GM18861 (cell line): ENCODE results near the gene GHR.

Experiments used
- ATAC-seq: cut with Tn5 transposase; IDR thresholded peaks from one replicate; pipeline ENCODE4 v1.9.1; 2021; ENCODE audit not compliant: unreplicated experiment

Gene GHR

DNA sequence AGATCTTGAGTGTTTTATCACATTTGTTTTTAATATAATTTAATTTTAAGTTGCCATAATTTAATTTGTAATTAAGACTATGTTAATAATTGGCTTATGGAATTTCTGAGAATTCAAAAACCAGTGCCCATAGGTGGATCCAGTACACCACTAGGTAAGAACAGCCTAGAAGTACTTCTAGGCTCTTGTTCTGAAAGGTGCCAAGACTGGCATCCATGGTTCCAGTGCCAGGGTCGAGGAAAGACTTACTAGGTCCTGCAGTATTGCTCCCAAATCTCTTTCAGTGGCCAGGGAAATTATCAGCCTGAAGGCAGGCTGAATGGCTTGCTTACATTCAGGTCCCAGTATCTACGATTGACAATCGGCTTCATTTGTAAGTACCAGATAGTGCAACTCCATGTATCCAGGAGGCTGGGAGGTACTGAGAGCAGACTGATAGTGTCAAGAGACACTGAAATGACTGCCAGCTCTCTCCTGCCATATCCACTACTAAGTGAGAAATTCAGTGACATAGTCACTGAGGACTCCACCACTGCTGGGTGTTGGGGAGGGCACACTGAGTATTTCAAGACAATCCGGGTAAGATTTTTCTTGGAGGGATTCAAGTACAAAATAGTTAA, 174.2 kb downstream of the GHR start:
- ATAC-seq, result no peak

DNA sequence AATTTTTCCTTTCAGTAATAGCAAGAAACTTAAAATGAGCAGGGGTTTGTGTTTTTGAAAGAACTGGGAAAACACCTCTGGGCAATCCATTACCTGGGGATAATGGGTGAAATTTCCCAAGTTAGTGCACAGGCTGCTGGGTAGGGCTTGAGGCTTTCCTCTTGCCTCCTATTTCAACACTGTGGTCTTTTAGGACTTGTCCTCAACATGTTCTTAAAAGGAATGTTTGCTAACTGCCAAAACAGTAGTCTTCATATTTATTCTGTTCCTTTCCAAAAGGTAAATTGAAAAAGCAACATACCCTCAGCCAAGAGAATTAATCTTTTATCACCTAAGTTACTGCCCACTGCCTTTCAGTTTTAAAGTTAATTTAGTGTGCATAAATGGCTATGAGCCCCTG, 175.1 kb downstream of the GHR start:
- ATAC-seq, result no peak

DNA sequence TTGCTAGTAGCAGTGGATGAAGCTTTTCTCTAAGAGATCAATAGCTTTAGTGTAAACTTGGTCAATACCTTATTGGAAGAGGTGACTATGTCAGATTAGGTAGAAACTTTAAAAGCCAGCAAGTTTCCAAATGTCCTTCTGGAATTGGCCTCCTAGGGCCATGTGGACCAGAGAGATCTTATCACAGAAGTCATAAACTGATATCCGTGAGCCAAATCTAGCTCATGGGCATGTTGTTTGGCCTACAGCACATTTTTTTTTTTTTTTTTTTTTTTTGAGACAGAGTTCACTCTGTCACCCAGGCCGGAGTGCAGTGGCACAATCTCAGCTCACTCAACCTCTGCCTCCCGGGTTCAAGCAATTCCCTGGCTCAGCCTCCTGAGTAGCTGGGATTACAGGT, 175.9 kb downstream of the GHR start:
- ATAC-seq, result no peak

DNA sequence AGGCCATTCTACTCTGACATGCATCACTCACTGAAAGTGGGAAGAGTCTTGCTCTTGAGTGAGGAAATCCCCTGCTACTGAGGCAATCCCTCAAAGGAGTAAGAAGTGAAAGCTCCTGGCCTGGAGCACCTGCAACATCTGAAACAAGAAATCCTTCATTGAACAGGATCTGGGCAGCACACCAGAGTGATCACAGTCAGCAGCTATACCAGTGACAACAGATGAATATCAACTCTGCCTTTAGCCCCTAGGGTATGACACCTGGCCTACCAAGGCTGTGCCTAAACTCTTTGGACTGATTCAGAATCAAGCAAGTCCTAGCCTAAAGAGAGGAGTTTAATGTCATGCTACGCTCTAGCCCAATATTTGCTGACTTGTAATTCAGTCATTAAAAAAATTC, 177.2 kb downstream of the GHR start:
- ATAC-seq, result no peak

DNA sequence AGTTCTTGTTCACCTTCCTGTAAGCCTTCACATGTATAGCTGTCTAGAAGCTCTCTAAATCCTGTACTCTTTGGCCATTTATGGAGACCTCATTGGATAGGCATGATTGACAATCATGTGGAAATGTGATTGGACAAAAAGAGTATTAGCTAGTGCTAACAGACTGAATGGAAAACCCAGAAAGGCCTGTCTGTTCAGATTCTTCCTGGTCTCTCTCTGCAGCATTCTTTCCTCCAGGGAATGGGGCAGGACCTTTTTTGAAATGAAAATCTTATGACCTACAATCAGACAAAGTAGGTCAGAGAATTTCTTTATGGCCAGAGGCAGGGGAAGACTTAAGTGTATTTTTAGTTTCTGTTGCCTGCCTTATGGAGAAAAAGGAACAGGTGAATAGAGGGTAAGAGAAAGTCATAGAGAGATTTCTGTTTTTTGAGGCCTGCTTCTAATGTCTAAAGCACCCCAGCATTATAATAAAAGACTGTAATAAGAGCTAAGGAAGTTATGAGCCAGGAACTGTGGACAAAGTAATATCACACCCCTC, 181.0 kb downstream of the GHR start:
- ATAC-seq, result no peak

DNA sequence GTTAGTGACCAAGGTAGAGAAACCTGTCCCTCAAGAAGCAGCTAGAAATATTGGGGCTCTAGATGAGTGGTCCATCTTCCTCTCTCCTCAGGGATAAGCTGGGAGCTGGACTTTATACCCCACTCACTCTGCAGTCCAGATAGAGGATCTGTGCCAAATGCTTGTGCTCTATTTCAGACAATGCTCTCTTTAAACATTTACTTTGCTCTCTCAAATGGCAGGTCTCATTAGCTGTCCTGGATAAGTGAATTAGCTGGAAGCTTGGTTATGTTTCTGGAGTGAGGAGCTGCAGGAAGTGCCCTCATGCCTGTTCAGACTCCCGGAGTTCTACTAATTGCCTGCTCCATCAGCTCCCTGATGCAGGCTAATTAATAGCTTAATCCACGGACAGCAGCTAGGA, 182.3 kb downstream of the GHR start:
- ATAC-seq, result no peak

DNA sequence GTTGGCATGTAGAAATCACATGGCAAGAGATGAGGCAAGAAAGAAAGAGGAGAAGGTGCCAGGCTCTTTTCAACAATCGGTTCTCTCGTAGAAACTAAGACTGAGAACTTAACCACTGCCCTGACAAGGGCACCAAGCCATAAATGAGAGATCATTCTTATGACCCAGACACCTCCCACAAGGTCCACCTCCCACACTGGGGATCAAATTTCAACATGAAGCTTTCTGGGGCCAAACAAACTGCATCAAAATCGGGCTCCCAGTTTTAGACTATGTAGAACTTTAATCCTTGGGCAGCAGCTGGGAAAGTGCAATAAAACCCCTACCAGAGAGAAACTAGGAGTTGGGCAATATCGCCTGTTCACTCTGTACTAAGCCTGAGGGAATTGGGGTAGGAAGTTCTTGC, 183.2 kb downstream of the GHR start:
- no peak for ATAC-seq

DNA sequence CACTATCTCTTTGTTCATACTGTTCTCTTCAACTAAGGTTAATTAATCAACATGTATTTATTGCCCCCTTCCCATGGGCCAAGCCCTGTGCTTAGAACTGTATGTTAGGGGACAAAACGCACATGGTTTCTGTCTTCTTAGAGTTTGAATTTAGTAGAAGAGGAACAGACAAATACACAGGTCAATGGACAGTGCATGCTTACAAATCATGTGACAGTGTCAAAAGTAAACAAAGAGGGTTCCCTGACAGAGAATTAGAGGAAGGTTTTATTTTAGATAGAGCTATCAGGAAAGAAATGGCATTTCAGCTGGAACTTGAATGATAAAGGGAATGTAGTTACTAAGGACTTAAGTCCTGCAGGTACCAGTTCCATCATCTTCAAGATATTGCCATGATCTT, 188.2 kb downstream of the GHR start:
- ATAC-seq, result no peak

DNA sequence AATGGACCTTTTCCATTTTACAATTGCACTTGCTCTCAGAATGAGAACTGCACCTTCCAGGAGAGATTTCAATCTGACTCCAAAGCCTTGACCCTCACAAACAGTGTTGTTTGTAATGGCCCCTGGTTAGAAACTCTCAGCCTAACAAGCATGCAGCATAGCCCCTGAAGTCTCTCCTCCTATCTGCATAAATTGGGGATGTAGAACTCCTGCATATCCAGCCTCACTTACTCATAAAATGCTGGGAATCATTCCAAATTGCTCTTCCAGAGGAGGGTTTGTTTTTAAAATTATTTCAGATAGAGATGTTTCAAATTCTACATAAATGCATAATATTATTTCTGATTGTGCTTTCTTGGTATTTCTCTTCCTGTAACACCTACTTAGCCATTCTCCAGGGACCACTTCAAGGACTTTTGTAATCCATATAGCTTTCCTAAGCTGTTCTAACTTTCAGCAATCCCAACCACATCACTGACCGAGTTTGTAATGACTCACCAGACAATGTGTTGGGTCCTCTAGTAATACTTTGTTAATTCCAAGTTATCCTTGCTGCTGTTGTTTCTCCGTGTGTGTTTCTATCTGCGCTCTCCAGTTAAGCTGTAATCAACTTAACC, 189.6 kb downstream of the GHR start:
- ATAC-seq, result no peak

DNA sequence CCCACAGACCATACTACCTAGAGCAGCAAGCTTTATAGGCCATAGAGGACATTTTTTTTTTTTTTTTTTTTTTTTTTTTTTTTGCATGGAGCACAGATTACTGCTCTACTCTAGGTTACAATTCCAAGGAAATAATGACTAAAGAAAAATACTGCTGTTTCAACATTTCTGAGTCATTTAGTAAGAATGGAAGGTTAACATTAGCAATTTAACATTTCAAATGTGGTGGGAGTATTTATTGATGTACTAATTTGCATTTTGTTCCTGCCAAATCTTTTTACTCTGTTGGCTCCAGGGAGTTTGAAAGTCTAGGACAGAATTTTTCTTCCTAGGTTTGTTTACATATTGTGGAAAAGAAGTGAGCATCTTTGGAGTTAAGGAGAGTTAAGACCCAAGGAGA, 191.3 kb downstream of the GHR start:
- ATAC-seq, result no peak

DNA sequence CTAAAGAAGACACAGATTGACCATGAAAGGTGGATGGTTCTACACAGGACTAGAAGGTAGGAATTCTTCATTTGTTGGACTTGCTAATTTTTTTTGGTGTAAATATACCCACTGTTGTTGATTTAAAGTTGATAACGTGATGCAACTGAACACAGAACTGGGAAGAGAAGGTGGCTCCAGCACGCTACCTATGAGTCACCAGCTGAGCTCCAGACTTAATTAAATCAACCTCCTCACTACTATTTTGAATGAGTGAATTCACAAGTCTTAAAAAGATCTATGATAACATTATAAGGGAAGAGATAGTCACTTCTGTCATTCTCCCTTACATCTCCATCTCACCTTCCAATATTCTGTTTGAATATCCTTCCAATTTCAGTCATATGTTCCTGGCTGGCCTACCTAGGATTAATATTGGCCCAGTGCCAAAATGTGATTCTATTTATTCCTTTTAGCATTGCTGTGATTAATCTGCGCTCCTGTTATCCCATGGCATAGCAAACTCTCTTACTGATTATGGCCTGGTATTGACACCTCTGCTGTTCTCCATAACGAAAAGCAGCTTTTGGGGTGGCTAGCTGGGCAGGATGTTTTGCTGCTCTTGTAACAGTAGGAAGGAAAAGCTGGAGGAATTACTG, 197.5 kb downstream of the GHR start:
- ATAC-seq, result no peak

DNA sequence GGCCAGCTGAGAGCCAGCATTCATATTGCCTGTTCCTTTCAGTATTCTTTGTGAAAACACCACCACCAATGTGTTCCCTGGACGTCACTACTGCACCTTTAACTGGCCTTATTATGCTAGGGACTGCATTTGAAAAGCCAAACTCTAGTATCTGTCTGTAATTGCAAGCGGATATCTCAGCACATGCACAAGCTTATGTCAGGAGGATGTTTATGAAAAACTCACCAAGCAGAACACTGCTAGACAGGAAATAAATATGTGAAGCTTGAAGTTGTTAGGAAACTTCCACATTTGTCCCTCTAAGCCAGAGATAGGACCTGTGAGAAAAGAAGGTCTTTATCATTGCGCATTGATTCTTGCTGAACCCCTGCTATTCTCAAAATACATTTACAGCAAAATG, 198.0 kb downstream of the GHR start:
- ATAC-seq, result no peak

DNA sequence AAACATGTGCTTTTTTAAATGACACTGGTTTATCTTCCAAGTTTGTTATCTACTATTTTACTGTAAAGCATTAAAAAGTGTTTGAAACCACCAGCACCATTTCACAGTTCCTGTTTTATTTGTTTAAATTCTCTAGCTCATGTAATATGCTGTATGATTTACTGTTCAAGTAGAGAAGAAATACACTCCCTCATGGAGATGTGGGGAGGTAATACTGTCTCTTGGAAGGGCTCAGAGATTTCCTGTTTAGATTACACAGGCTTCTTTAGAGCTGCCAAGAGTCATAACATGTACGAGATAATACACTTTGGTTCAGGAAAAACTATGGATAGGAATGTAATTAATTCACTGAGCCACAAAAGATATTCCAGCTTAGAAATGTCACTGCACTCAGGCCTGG, 198.4 kb downstream of the GHR start:
- no peak for ATAC-seq

DNA sequence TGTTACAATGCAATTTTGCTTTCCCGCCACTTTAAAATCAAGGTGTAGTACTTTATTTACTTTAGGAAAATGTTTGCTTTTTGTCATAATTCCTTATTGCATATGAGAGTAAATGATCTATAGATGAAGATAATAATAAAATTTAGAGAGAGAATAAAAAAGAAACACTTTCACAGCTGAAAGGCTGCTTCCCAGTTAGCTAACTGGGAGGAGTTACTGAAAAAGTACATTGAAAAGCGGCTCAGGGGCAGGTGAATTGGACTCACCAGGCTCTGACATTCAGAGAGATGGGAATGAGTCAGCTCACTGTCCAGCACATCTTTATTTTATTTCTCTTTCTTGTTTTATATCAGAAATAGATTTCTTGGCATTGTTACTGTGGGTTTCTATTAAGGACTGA, 201.7 kb downstream of the GHR start:
- no peak for ATAC-seq

DNA sequence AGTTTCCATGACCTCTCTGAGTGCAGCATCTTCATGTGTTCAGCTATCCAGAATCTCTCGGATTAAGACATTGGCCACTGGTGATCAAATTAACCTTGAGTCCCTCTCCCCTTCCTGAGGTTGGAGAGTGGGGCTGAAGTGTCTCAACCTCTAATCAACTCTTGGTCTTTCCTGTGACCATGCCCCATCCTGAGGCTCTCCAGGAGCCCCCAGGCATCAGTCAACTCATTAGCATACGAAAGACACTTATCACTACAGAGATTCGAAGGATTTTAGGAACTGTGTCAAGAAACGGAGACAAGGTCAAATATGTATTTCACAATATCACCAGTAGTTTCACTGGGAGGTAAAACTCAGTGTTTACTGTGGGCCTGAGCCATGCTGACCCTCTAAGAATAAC, 203.2 kb downstream of the GHR start:
- no peak for ATAC-seq

DNA sequence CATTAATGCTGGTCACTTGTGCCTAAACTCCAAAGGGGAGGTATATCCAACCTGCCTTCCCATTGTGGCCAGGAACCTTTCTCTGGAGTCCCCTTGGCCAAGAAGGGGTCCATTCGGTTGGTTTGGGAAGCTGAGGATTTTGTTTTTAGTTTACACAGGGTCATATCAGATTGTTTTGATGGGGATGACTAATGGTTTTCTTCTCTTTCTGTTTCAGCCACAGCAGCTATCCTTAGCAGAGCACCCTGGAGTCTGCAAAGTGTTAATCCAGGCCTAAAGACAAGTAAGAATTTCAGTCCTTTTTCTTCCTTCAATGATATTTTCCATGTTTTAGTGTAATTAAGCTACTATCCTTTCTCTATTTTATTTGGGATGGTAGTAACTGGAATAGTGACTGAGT, 205.6 kb downstream of the GHR start:
- ATAC-seq, result no peak

DNA sequence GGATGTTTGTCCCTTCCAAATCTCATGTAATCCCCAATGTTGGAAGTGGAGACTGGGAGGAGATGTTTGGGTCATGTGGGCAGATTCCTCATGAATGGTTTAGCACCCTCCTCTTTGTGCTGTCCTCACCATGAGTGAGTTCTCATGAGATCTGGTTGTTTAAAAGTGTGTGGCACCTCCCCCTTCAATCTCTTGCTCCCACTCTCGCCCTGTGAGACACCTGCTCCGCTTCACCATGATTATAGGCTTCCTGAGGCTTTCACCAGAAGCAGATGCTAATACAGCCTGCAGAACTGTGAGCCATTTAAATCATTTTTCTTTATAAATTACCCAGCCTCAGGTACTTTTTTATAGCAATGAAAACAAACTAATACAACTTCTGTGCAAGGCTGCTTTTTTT, 206.0 kb downstream of the GHR start:
- no peak for ATAC-seq

DNA sequence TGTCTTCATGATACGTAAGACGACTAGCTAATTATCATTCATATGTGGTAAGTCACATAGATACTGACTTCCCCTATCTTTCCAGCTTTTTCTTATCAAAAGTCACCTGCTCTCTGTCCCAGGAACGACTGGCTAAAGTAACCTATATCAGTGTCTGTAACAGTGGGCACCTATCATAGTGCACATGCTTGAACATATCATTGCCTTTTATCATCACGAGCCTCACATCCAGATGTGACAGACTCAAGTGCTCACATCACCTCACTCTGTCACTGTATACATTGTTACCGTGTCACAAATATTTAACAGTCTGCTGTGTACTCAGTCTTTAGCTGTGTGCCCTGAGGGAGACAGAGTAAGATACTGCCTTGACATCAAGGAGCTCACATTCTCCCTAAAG, 208.0 kb downstream of the GHR start:
- ATAC-seq, result no peak

DNA sequence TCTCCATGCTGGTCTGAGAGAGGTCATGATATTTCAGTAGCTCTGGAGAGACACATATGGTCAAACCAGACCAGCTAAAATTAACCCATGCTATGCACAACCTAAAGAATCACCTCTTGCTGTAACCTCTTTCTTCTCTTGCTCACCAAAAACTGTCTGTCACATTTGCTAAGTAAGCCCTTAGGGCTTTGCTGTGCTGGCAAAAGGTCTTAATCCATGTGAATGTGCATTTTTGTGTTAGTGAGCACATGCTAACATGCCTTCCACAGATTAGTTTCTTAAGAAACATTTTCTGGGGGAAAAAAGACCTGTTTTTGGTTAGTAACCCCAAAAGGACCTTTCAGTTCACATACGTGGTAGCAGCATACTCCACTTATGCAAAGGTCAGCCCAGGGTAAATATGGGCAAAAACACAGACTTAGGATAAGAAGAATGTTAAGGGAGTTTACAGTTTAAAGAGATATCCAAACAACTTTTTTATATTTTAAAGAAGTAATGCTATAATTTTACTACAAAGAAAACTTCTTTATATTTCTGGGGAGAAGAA, 209.2 kb downstream of the GHR start:
- no peak for ATAC-seq

DNA sequence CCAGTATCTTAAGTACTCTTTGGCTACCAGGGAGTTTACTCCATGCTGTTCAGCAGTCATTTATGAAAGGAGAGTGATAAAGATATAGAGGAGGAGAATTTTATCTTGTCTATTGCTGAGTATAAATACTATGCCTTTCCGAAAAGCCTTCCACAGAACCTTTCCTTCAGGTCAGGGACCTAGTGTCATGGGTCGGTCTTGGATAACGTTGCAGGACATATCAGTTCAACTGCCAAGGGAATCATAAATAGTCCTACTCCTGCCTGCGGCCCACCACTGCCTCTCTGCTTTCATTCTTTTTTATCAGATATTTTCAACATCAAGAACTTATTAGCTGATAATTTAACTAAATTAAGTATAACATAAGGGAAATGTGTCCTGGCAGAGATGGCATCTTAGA, 211.3 kb downstream of the GHR start:
- no peak for ATAC-seq

DNA sequence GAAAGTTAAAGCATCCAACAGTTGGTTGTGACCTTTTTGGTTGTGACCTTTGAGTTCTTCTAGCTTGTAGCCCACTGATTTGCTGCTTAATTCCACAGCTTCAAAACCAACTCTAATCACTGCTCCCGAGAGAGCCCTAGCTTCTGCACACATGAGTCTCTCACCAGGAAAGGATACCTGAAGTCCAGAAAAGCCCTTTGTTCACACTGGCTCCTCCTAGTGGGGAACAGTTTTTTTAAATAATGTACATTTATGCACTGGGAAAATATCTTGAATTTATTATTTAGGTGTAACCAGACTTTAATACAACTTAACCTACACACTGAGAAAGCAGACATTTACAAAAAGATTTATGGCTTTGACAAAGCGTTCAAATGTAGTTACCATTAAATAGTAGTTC, 213.2 kb downstream of the GHR start:
- ATAC-seq, result no peak

DNA sequence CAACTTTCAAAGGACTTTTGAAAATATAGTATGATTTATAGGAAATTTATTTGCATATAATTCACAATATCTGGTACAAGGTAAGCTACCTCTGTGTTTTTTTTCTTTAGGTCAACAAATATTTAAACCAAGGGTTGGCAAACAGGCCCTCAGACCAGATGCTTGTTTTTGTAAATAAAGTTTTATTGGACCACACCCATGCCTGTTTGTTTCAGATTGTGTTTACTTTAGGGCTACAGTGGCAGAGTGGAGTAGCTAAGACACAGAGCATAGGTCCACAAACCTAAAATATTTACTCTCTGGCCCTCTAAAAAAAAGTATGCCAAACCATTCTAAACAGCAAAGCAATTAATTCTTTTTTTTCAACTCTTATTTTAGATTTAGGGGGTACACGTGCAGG, 213.7 kb downstream of the GHR start:
- ATAC-seq, result no peak
